Stomach (tissue), 4 donors: Measurements from ENCODE around the gene GREM2.

Source experiments
- POLR2AphosphoS5 ChIP-seq, 3 donors: sonication (generic); formaldehyde crosslinking; IDR thresholded peaks; one replicate each; pipeline ENCODE4 v1.6.1; 2016; ENCODE audit warnings: antibody characterized with exemption in 3 of 3
- TF ChIP-seq, protein P1 (sequence below), 7 experiments: fragments of 450-650 bp in 4 of 7; fragments of 200-600 bp in 3 of 7; sonication (generic) in 3 of 7; IDR thresholded peaks; one replicate each; pipeline ENCODE4 v1.5.1; 2016 to 2019; ENCODE audit warnings: antibody characterized with exemption in 7 of 7, control low read depth in 2 of 7, mild to moderate bottlenecking in 1 of 7

DNA sequence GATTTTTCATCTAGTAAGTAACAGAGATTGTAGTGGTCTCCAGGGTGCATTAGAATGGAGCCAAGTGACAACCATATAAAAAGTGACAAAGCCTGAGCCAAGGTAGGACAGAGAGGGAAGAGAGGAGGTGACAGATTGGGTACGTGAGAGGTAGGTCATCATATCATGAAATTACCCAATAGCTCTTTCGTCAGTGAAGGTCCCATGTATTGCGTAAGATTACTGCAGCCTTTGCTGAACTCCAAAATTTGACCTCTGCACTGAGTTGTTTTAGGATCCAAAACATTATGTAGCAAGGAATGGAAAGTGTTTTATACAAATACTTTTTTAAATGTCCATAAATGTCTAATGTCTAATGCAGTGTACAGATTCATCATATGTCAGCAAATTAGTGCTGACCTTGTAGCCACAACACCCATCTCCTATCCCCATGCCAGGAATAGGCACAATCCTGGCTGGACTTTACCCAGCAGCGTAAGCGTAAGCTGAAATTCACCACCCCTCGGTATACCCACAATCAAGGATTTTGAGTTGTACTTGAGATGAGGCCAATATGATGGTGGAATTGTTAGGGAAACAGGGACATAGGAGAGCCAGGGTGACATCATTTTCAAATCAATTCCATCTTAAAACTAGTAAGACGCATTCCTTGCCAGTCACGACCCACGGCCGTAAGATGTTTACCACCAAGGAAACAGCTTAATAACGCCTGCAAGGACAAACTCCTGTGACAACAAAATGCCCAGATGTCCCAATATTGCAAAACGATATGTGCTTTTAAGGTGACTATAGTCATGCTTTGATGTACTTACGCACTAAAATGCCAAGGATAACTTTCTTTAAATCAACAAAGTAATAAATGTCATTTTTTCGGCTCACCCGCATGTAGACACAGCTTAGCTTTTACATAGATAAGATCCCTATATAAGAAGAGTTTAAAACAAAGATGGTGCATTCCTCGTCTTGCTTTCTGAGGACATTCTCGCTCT lies 38.1 kb upstream of the GREM2 start:
- no peak for TF ChIP-seq POLR2AphosphoS5 (IDR thresholded peaks at IDR 0.05)
- TF ChIP-seq, protein P1, sequence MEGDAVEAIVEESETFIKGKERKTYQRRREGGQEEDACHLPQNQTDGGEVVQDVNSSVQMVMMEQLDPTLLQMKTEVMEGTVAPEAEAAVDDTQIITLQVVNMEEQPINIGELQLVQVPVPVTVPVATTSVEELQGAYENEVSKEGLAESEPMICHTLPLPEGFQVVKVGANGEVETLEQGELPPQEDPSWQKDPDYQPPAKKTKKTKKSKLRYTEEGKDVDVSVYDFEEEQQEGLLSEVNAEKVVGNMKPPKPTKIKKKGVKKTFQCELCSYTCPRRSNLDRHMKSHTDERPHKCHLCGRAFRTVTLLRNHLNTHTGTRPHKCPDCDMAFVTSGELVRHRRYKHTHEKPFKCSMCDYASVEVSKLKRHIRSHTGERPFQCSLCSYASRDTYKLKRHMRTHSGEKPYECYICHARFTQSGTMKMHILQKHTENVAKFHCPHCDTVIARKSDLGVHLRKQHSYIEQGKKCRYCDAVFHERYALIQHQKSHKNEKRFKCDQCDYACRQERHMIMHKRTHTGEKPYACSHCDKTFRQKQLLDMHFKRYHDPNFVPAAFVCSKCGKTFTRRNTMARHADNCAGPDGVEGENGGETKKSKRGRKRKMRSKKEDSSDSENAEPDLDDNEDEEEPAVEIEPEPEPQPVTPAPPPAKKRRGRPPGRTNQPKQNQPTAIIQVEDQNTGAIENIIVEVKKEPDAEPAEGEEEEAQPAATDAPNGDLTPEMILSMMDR (IDR thresholded peaks at IDR 0.05), result no peak
